A549 (cell line): ENCODE data around the gene RIC3. TPM values are rescaled to one million over a fixed set of nuclear protein-coding genes. Genes with fewer than 3 reads are reported as not detected.

Source experiments
- ATAC-seq, 2 experiments: fragments of 200-7000 bp in 1 of 2; fragments of >200 bp in 1 of 2; cut with Nextera tagmentation in 1 of 2; cut with Tn5 transposase in 1 of 2; 3 replicates each; pipeline versions ENCODE4 v1.8.0 to v1.9.1; 2018 to 2020; ENCODE audit warnings: mild to moderate bottlenecking in 1 of 2, moderate library complexity in 1 of 2
- CTCF ChIA-PET: fragments of 300-600 bp; sonication (Branson Sonifier 250); formaldehyde crosslinking; extraction: SDS; loops from one replicate; lab custom pipeline; 2021; ENCODE audit warnings: antibody characterized with exemption, inconsistent platforms; lab: Yijun Ruan, JAX
- POLR2A ChIA-PET: fragments of 350-600 bp; formaldehyde crosslinking; extraction: SDS; loops from one replicate; lab custom pipeline; 2021; ENCODE audit warnings: antibody characterized with exemption, inconsistent platforms; lab: Yijun Ruan, JAX
- DNase-seq, 2 experiments: peaks; one replicate each; pipeline versions ENCODE4 v3.0.0 to v3.0.0-alpha.2; 2011 to 2016; ENCODE audit warnings: low read depth in 1 of 2, low spot score in 1 of 2
- FAIRE-seq: peaks from 2 replicates; lab custom pipeline; 2011; peaks lifted over from hg19 to GRCh38; lab: Jason Lieb, UNC
- H3K27ac ChIP-seq, 2 experiments: fragments of >200 bp; sonication (Bioruptor Twin); formaldehyde crosslinking; 3 replicates each; pipeline ENCODE4 v1.5.1; 2016 to 2017
- H3K4me1 ChIP-seq: fragments of >200 bp; sonication (Bioruptor Twin); formaldehyde crosslinking; 3 replicates; pipeline ENCODE4 v1.6.1; 2016
- H3K4me2 ChIP-seq: fragments of >200 bp; sonication (Bioruptor Twin); formaldehyde crosslinking; 3 replicates; pipeline ENCODE4 v1.6.1; 2016
- H3K4me3 ChIP-seq: fragments of >200 bp; sonication (Bioruptor Twin); formaldehyde crosslinking; 3 replicates; pipeline ENCODE4 v1.5.1; 2016
- H3K9me3 ChIP-seq: fragments of >200 bp; sonication (Bioruptor Twin); formaldehyde crosslinking; 3 replicates; pipeline ENCODE4 v1.6.1; 2016
- BHLHE40 ChIP-seq: IDR thresholded peaks from 2 replicates; pipeline ENCODE4 v1.6.1; 2012; ENCODE audit warnings: low read depth, low read length, inconsistent platforms
- CEBPB ChIP-seq, 2 experiments: fragments of >200 bp in 1 of 2; sonication (Bioruptor Twin) in 1 of 2; formaldehyde crosslinking in 1 of 2; IDR thresholded peaks; 2 replicates each; pipeline ENCODE4 v1.6.1; 2012 to 2016
- CHD2 ChIP-seq: fragments of 150-350 bp; IDR thresholded peaks from 2 replicates; pipeline ENCODE4 v1.6.1; 2014; ENCODE audit warnings: low read length; ENCODE audit not compliant: partially characterized antibody
- FOSL2 ChIP-seq, 2 experiments: fragments of 450-650 bp in 1 of 2; fragments of >200 bp in 1 of 2; sonication (Bioruptor Twin) in 1 of 2; formaldehyde crosslinking; IDR thresholded peaks; 2 replicates each; pipeline versions ENCODE4 v1.5.0 to v1.6.1; 2016 to 2020; ENCODE audit warnings: mild to moderate bottlenecking in 1 of 2, moderate library complexity in 1 of 2
- FOXS1 ChIP-seq: fragments of 250-450 bp; sonication (Bioruptor Pico); IDR thresholded peaks from 2 replicates; pipeline ENCODE4 v1.5.0; 2020; ENCODE audit warnings: mild to moderate bottlenecking, moderate library complexity
- HOXA7 ChIP-seq: fragments of 250-450 bp; sonication (Bioruptor Pico); IDR thresholded peaks from 2 replicates; pipeline ENCODE4 v1.5.0; 2020; ENCODE audit warnings: mild to moderate bottlenecking, moderate library complexity
- JUNB ChIP-seq: fragments of >200 bp; sonication (Bioruptor Twin); formaldehyde crosslinking; IDR thresholded peaks from 2 replicates; pipeline ENCODE4 v1.6.1; 2016
- MAFK ChIP-seq: fragments of 450-650 bp; IDR thresholded peaks from 2 replicates; pipeline ENCODE4 v1.6.1; 2014; ENCODE audit not compliant: partially characterized antibody
- MAZ ChIP-seq: fragments of 150-350 bp; IDR thresholded peaks from 2 replicates; pipeline ENCODE4 v1.6.1; 2014; ENCODE audit warnings: antibody characterized with exemption, low read depth, low read length, borderline replicate concordance
- NFE2L2 ChIP-seq: fragments of 150-350 bp; conservative IDR thresholded peaks from 2 replicates; pipeline ENCODE4 v1.6.1; 2014; ENCODE audit warnings: low read length
- POLR2AphosphoS2 ChIP-seq: conservative IDR thresholded peaks from 2 replicates; pipeline ENCODE4 v1.6.1; 2012; ENCODE audit warnings: low read length, improper control_type of control experiment, inconsistent platforms
- RAD21 ChIP-seq, 2 experiments: fragments of >200 bp in 1 of 2; sonication (Bioruptor Twin) in 1 of 2; formaldehyde crosslinking in 1 of 2; IDR thresholded peaks in 1 of 2; conservative IDR thresholded peaks in 1 of 2; 2 replicates in 1 of 2; 3 replicates in 1 of 2; pipeline ENCODE4 v1.6.1; 2012 to 2018; ENCODE audit warnings: inconsistent platforms in 1 of 2
- SMC3 ChIP-seq: fragments of >200 bp; sonication (Bioruptor Twin); formaldehyde crosslinking; IDR thresholded peaks from 3 replicates; pipeline ENCODE4 v1.6.1; 2018; ENCODE audit warnings: inconsistent platforms
- ZSCAN20 ChIP-seq: fragments of 250-450 bp; sonication (Bioruptor Pico); IDR thresholded peaks from 2 replicates; pipeline ENCODE4 v1.8.0; 2022; ENCODE audit warnings: mild to moderate bottlenecking, moderate library complexity
- WGBS: methylation state at CpG from one replicate; pipeline ENCODE4 v1.1.6; 2017; ENCODE audit errors: missing lambda C conversion rate; 5-methylcytosine and 5-hydroxymethylcytosine counted together
- polyA plus RNA-seq, 4 experiments: library from polyadenylated mRNA; depleted of rRNA in 3 of 4; stranded (reverse); fragments of >200 nt; fragmentation: RNase III in 1 of 4; extraction: RNeasy Plus Mini Kit Qiagen cat#74134 plus additional on column Dnase treatment in 1 of 4; gene quantifications; 2 replicates in 3 of 4; 3 replicates in 1 of 4; pipeline ENCODE4 v1.2.3, GENCODE V29; 2011 to 2017
- TF ChIP-seq, protein P1 (sequence below): fragments of 200-600 bp; sonication (generic); IDR thresholded peaks from 2 replicates; pipeline ENCODE4 v1.6.1; 2016; ENCODE audit warnings: antibody characterized with exemption, mild to moderate bottlenecking, moderate library complexity
- TF ChIP-seq, protein P2 (sequence below): fragments of 250-450 bp; sonication (Bioruptor Pico); IDR thresholded peaks from 2 replicates; pipeline ENCODE4 v1.5.0; 2021; ENCODE audit warnings: mild to moderate bottlenecking, moderate library complexity, borderline replicate concordance
- TF ChIP-seq, protein P3 (sequence below): fragments of >200 bp; sonication (Bioruptor Twin); formaldehyde crosslinking; IDR thresholded peaks from 3 replicates; pipeline ENCODE4 v1.5.1; 2016
- TF ChIP-seq, protein P4 (sequence below): IDR thresholded peaks from 2 replicates; pipeline ENCODE4 v1.6.1; 2012
- TF ChIP-seq, protein P5 (sequence below): fragments of >200 bp; sonication (Bioruptor Twin); formaldehyde crosslinking; IDR thresholded peaks from 2 replicates; pipeline ENCODE4 v1.6.1; 2016

The RIC3 gene
- polyA plus RNA-seq, 2 of the 4 experiments (the other 2 are of a cell fraction) = 1.7 to 3.2 TPM

DNA sequence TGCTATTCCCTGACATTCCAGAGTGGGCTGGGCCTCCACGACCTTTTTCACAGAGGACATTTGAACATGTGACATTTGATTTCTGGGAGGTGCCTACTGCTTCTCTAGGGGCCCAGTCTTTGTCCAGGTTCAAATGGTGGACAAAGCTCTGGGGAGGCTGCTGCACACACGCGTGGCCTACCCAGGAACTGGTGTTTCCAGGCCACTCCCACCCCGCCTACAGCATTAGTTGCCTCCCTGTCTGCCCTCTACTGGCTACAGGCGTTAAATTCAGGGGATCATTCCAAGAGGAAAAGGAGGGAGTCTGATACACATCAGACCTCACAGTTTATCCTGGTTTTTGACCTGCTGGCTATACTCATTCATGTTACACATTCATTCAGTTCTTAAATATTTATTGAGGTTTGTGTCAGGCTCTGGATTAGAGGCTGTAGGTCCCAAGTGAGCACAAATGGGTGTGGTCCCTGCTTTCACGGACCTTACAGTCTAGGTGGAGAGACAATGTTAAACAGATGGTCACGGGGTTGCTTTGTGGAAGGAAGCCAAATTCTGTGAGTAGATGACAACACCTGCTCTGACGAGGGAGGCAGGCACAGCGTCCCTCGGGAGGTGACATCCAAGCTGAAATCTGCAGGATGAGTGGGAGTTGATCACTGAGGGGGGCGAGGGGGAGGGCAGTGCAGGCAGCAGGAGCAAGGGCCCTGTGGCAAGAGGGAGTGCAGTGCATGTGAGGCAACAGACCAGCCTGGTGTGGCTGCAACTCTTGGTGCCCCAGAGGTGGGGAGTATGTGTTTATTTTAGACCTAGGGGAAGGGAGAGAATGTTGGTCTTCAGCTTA lies 76.0 kb downstream of the RIC3 start:
- ATAC-seq (peak; percentile 78 to 94), FAIRE-seq (peak; percentile 18), DNase-seq (peak; percentile 66 to 85)
- WGBS = 60% methylated on average over 11 of the region's 11 CpGs
- ChIA-PET CTCF (interaction anchor here (0.9 to 30.1 kb wide), 19 partner anchors 10 to 995 kb away, joined by 3 to 644 read pairs (median 5); partner anchors contain the start of gene TUB), POLR2A (no interaction called here)
- Histone ChIP-seq H3K27ac (0 out of 6 replicates have a peak overlapping the region, but pooled peaks of 1 of the 2 experiments have one; percentile 35), H3K4me1 (no peaks in the 10 kb centered on the region), H3K4me3 (no peak overlapping the region), H3K4me2 (0 out of 3 replicates have a peak overlapping the region, but pooled peaks have one; percentile 7), H3K9me3 (no peaks in the 10 kb centered on the region)
- TF ChIP-seq ZSCAN20 (CRISPR knock-in tag) = no peak
- TF ChIP-seq, protein P1, sequence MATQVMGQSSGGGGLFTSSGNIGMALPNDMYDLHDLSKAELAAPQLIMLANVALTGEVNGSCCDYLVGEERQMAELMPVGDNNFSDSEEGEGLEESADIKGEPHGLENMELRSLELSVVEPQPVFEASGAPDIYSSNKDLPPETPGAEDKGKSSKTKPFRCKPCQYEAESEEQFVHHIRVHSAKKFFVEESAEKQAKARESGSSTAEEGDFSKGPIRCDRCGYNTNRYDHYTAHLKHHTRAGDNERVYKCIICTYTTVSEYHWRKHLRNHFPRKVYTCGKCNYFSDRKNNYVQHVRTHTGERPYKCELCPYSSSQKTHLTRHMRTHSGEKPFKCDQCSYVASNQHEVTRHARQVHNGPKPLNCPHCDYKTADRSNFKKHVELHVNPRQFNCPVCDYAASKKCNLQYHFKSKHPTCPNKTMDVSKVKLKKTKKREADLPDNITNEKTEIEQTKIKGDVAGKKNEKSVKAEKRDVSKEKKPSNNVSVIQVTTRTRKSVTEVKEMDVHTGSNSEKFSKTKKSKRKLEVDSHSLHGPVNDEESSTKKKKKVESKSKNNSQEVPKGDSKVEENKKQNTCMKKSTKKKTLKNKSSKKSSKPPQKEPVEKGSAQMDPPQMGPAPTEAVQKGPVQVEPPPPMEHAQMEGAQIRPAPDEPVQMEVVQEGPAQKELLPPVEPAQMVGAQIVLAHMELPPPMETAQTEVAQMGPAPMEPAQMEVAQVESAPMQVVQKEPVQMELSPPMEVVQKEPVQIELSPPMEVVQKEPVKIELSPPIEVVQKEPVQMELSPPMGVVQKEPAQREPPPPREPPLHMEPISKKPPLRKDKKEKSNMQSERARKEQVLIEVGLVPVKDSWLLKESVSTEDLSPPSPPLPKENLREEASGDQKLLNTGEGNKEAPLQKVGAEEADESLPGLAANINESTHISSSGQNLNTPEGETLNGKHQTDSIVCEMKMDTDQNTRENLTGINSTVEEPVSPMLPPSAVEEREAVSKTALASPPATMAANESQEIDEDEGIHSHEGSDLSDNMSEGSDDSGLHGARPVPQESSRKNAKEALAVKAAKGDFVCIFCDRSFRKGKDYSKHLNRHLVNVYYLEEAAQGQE = no peak
- peak; percentile 41; the same call in 1 of the 3 replicates for TF ChIP-seq SMC3
- no peak for TF ChIP-seq MAZ
- TF ChIP-seq MAFK = no peak
- TF ChIP-seq, protein P2, sequence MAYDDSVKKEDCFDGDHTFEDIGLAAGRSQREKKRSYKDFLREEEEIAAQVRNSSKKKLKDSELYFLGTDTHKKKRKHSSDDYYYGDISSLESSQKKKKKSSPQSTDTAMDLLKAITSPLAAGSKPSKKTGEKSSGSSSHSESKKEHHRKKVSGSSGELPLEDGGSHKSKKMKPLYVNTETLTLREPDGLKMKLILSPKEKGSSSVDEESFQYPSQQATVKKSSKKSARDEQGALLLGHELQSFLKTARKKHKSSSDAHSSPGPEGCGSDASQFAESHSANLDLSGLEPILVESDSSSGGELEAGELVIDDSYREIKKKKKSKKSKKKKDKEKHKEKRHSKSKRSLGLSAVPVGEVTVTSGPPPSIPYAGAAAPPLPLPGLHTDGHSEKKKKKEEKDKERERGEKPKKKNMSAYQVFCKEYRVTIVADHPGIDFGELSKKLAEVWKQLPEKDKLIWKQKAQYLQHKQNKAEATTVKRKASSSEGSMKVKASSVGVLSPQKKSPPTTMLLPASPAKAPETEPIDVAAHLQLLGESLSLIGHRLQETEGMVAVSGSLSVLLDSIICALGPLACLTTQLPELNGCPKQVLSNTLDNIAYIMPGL = no peak
- TF ChIP-seq CHD2 = no peak
- TF ChIP-seq HOXA7 (CRISPR knock-in tag) = no peak
- no peak for TF ChIP-seq FOXS1
- TF ChIP-seq, protein P3, sequence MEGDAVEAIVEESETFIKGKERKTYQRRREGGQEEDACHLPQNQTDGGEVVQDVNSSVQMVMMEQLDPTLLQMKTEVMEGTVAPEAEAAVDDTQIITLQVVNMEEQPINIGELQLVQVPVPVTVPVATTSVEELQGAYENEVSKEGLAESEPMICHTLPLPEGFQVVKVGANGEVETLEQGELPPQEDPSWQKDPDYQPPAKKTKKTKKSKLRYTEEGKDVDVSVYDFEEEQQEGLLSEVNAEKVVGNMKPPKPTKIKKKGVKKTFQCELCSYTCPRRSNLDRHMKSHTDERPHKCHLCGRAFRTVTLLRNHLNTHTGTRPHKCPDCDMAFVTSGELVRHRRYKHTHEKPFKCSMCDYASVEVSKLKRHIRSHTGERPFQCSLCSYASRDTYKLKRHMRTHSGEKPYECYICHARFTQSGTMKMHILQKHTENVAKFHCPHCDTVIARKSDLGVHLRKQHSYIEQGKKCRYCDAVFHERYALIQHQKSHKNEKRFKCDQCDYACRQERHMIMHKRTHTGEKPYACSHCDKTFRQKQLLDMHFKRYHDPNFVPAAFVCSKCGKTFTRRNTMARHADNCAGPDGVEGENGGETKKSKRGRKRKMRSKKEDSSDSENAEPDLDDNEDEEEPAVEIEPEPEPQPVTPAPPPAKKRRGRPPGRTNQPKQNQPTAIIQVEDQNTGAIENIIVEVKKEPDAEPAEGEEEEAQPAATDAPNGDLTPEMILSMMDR = peak; percentile 55
- TF ChIP-seq RAD21 (conservative IDR thresholded peaks at IDR 0.05 in 1 of 2, IDR thresholded peaks at IDR 0.05 in 1 of 2) = peak; percentile 25 to 27; a peak in 2 of 5 replicates
- TF ChIP-seq CEBPB (IDR thresholded peaks at IDR 0.05) = no peak
- no peak for TF ChIP-seq NFE2L2
- TF ChIP-seq BHLHE40 = no peak
- TF ChIP-seq, protein P4, sequence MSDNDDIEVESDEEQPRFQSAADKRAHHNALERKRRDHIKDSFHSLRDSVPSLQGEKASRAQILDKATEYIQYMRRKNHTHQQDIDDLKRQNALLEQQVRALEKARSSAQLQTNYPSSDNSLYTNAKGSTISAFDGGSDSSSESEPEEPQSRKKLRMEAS = peak; percentile 24; the same call in 1 of the 2 replicates
- TF ChIP-seq POLR2AphosphoS2 = no peak
- TF ChIP-seq JUNB = no peak
- TF ChIP-seq, protein P5, sequence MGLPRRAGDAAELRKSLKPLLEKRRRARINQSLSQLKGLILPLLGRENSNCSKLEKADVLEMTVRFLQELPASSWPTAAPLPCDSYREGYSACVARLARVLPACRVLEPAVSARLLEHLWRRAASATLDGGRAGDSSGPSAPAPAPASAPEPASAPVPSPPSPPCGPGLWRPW = no peak
- TF ChIP-seq FOSL2 (IDR thresholded peaks at IDR 0.05) = no peak
- no peak for TF ChIP-seq FOSL2 (CRISPR knock-in tag; IDR thresholded peaks at IDR 0.05)
